GM23338 (cell line): ENCODE measurements around the gene SMARCC2. TPM values are rescaled to one million over a fixed set of nuclear protein-coding genes. Genes with fewer than 3 reads are reported as not detected.

Experiments used
- ATAC-seq: fragments of 200-7000 bp; cut with Tn5 transposase; 3 replicates; pipeline ENCODE4 v1.9.1; 2020
- DNase-seq: peaks from one replicate; pipeline ENCODE4 v3.0.0-alpha.2; 2015; ENCODE audit warnings: low spot score
- H2AFZ ChIP-seq: fragments of 200-600 bp; sonication (generic); 2 replicates; pipeline ENCODE4 v1.8.0; 2016; ENCODE audit warnings: antibody characterized with exemption, mild to moderate bottlenecking, moderate library complexity
- H3F3A ChIP-seq: fragments of 200-600 bp; sonication (generic); replicated peaks from 2 replicates; pipeline ENCODE4 v1.8.0; 2017; ENCODE audit warnings: antibody characterized with exemption, mixed run types, low read depth
- H3K27ac ChIP-seq: fragments of 200-600 bp; sonication (generic); 2 replicates; pipeline ENCODE4 v1.6.1; 2016; ENCODE audit warnings: low read depth
- H3K27me3 ChIP-seq: fragments of 200-600 bp; sonication (generic); 2 replicates; pipeline ENCODE4 v1.8.0; 2016; ENCODE audit warnings: mild to moderate bottlenecking, mixed run types, moderate library complexity; ENCODE audit not compliant: insufficient read depth
- H3K36me3 ChIP-seq: fragments of 200-600 bp; sonication (generic); 2 replicates; pipeline ENCODE4 v1.8.0; 2016; ENCODE audit warnings: mild to moderate bottlenecking; ENCODE audit not compliant: insufficient read depth
- H3K4me1 ChIP-seq: fragments of 200-600 bp; sonication (generic); 2 replicates; pipeline ENCODE4 v1.8.0; 2016; ENCODE audit warnings: mild to moderate bottlenecking, moderate library complexity; ENCODE audit not compliant: insufficient read depth
- H3K4me2 ChIP-seq: fragments of 200-600 bp; sonication (generic); 2 replicates; pipeline ENCODE4 v1.7.1; 2017; ENCODE audit warnings: mixed run types
- H3K4me3 ChIP-seq: fragments of 200-600 bp; sonication (generic); 2 replicates; pipeline ENCODE4 v1.6.1; 2016; ENCODE audit warnings: mixed run types
- H3K79me2 ChIP-seq: fragments of 200-600 bp; sonication (generic); replicated peaks from 2 replicates; pipeline ENCODE4 v1.8.0; 2017; ENCODE audit warnings: mild to moderate bottlenecking; ENCODE audit not compliant: insufficient read depth
- H3K9me2 ChIP-seq: fragments of 200-600 bp; sonication (generic); 2 replicates; pipeline ENCODE4 v1.8.0; 2017; ENCODE audit not compliant: insufficient read depth
- H4K20me1 ChIP-seq: fragments of 200-600 bp; sonication (generic); replicated peaks from 2 replicates; pipeline ENCODE4 v1.8.0; 2017; ENCODE audit warnings: mild to moderate bottlenecking; ENCODE audit not compliant: insufficient read depth
- H3K27ac Mint-ChIP-seq: 2 replicates; pipeline ENCODE4 v1.8.0; 2020; ENCODE audit warnings: inconsistent platforms, mild to moderate bottlenecking, moderate library complexity, mixed read lengths
- H3K27me3 Mint-ChIP-seq: 3 replicates; pipeline ENCODE4 v1.8.0; 2022; ENCODE audit warnings: low read depth, mild to moderate bottlenecking, moderate library complexity, mixed read lengths, inconsistent platforms; ENCODE audit not compliant: insufficient read depth, poor library complexity
- H3K36me3 Mint-ChIP-seq: 3 replicates; pipeline ENCODE4 v1.8.0; 2021; ENCODE audit warnings: low read depth, mild to moderate bottlenecking, inconsistent platforms, moderate library complexity, mixed read lengths
- H3K4me1 Mint-ChIP-seq: 3 replicates; pipeline ENCODE4 v1.8.0; 2020; ENCODE audit warnings: mild to moderate bottlenecking, inconsistent platforms, mixed read lengths
- H3K4me3 Mint-ChIP-seq: 3 replicates; pipeline ENCODE4 v1.8.0; 2021; ENCODE audit warnings: moderate library complexity, mild to moderate bottlenecking, inconsistent platforms, mixed read lengths
- H3K9me3 Mint-ChIP-seq: 3 replicates; pipeline ENCODE4 v1.8.0; 2020; ENCODE audit warnings: moderate library complexity, mild to moderate bottlenecking, inconsistent platforms, mixed read lengths
- CREB1 ChIP-seq: fragments of 250-450 bp; sonication (Bioruptor Pico); IDR thresholded peaks from 2 replicates; pipeline ENCODE4 v1.5.0; 2020; ENCODE audit warnings: low read depth, mild to moderate bottlenecking, moderate library complexity
- ETS1 ChIP-seq: IDR thresholded peaks from 2 replicates; pipeline ENCODE4 v1.6.1; 2016; ENCODE audit warnings: antibody characterized with exemption
- JUNB ChIP-seq: IDR thresholded peaks from one replicate; pipeline ENCODE4 v1.6.1; 2016; ENCODE audit warnings: antibody characterized with exemption; ENCODE audit not compliant: unreplicated experiment
- POLR2AphosphoS5 ChIP-seq: IDR thresholded peaks from 2 replicates; pipeline ENCODE4 v1.6.1; 2016; ENCODE audit warnings: antibody characterized with exemption, low read depth
- REST ChIP-seq: IDR thresholded peaks from one replicate; pipeline ENCODE4 v1.6.1; 2018; ENCODE audit warnings: antibody characterized with exemption; ENCODE audit not compliant: unreplicated experiment
- STAT1 ChIP-seq: IDR thresholded peaks from one replicate; pipeline ENCODE4 v1.6.1; 2016; ENCODE audit warnings: antibody characterized with exemption; ENCODE audit not compliant: unreplicated experiment
- ZNF114 ChIP-seq: fragments of 250-450 bp; sonication (Bioruptor Pico); IDR thresholded peaks from 2 replicates; pipeline ENCODE4 v1.5.0; 2020; ENCODE audit warnings: mild to moderate bottlenecking, moderate library complexity
- ZNF331 ChIP-seq: fragments of 250-450 bp; sonication (Bioruptor Pico); IDR thresholded peaks from 2 replicates; pipeline ENCODE4 v1.5.0; 2020; ENCODE audit warnings: low read depth, mild to moderate bottlenecking, moderate library complexity
- polyA plus RNA-seq: library from polyadenylated mRNA; unstranded; fragments of >200 nt; fragmentation: Nextera tagmentation; extraction: Ambion mirVana; gene quantifications from 2 replicates; pipeline ENCODE4 v1.2.1, GENCODE V29; 2016
- total RNA-seq: library from RNA; depleted of rRNA; stranded (reverse); fragments of >200 nt; shearing (Covaris generic); gene quantifications from 2 replicates; pipeline ENCODE4 v1.2.3, GENCODE V29; 2014
- TF ChIP-seq, protein P1 (sequence below): fragments of 250-450 bp; sonication (Bioruptor Pico); IDR thresholded peaks from 2 replicates; pipeline ENCODE4 v1.5.0; 2020; ENCODE audit warnings: mild to moderate bottlenecking, moderate library complexity
- TF ChIP-seq, protein P2 (sequence below), 2 experiments: fragments of 200-600 bp in 1 of 2; sonication (generic) in 1 of 2; conservative IDR thresholded peaks; 2 replicates each; pipeline versions ENCODE4 v1.5.1 to v1.6.1; 2016 to 2017; ENCODE audit warnings: antibody characterized with exemption in 2 of 2, low read depth in 2 of 2, mild to moderate bottlenecking in 2 of 2, moderate library complexity in 1 of 2

Gene SMARCC2
- total and polyA plus RNA-seq, 2 experiments from 2014 or later, result 40.4 to 68.3 TPM

- Histone ChIP-seq H3K36me3 (no peaks in the 10 kb centered on the region), H3F3A (0 out of 2 replicates have a peak, but pooled peaks cover 3% of the 10 kb centered on the region), H2AFZ (no peak overlapping the region), H3K79me2 (no peaks in the 10 kb centered on the region), H3K27ac (no peak overlapping the region), H3K4me2 (no peak overlapping the region), H3K27me3 (peaks cover 5% of the 10 kb centered on the region; the same call in 1 of the 2 replicates), H3K9me2 (no peaks in the 10 kb centered on the region), H3K4me1 (no peaks in the 10 kb centered on the region), H3K4me3 (no peak overlapping the region), H4K20me1 (no peaks in the 10 kb centered on the region)
- Mint-ChIP-seq H3K36me3 (peaks cover 5% of the 10 kb centered on the region; the same call in 1 of the 3 replicates), H3K4me3 (no peak overlapping the region), H3K27me3 (peaks cover 6% of the 10 kb centered on the region), H3K9me3 (no peaks in the 10 kb centered on the region), H3K27ac (no peak overlapping the region), H3K4me1 (peaks cover 10% of the 10 kb centered on the region; the same call in 2 of the 3 replicates)
- TF ChIP-seq JUNB, result no peak
- TF ChIP-seq ZNF331 (CRISPR knock-in tag), result no peak
- TF ChIP-seq, protein P1, sequence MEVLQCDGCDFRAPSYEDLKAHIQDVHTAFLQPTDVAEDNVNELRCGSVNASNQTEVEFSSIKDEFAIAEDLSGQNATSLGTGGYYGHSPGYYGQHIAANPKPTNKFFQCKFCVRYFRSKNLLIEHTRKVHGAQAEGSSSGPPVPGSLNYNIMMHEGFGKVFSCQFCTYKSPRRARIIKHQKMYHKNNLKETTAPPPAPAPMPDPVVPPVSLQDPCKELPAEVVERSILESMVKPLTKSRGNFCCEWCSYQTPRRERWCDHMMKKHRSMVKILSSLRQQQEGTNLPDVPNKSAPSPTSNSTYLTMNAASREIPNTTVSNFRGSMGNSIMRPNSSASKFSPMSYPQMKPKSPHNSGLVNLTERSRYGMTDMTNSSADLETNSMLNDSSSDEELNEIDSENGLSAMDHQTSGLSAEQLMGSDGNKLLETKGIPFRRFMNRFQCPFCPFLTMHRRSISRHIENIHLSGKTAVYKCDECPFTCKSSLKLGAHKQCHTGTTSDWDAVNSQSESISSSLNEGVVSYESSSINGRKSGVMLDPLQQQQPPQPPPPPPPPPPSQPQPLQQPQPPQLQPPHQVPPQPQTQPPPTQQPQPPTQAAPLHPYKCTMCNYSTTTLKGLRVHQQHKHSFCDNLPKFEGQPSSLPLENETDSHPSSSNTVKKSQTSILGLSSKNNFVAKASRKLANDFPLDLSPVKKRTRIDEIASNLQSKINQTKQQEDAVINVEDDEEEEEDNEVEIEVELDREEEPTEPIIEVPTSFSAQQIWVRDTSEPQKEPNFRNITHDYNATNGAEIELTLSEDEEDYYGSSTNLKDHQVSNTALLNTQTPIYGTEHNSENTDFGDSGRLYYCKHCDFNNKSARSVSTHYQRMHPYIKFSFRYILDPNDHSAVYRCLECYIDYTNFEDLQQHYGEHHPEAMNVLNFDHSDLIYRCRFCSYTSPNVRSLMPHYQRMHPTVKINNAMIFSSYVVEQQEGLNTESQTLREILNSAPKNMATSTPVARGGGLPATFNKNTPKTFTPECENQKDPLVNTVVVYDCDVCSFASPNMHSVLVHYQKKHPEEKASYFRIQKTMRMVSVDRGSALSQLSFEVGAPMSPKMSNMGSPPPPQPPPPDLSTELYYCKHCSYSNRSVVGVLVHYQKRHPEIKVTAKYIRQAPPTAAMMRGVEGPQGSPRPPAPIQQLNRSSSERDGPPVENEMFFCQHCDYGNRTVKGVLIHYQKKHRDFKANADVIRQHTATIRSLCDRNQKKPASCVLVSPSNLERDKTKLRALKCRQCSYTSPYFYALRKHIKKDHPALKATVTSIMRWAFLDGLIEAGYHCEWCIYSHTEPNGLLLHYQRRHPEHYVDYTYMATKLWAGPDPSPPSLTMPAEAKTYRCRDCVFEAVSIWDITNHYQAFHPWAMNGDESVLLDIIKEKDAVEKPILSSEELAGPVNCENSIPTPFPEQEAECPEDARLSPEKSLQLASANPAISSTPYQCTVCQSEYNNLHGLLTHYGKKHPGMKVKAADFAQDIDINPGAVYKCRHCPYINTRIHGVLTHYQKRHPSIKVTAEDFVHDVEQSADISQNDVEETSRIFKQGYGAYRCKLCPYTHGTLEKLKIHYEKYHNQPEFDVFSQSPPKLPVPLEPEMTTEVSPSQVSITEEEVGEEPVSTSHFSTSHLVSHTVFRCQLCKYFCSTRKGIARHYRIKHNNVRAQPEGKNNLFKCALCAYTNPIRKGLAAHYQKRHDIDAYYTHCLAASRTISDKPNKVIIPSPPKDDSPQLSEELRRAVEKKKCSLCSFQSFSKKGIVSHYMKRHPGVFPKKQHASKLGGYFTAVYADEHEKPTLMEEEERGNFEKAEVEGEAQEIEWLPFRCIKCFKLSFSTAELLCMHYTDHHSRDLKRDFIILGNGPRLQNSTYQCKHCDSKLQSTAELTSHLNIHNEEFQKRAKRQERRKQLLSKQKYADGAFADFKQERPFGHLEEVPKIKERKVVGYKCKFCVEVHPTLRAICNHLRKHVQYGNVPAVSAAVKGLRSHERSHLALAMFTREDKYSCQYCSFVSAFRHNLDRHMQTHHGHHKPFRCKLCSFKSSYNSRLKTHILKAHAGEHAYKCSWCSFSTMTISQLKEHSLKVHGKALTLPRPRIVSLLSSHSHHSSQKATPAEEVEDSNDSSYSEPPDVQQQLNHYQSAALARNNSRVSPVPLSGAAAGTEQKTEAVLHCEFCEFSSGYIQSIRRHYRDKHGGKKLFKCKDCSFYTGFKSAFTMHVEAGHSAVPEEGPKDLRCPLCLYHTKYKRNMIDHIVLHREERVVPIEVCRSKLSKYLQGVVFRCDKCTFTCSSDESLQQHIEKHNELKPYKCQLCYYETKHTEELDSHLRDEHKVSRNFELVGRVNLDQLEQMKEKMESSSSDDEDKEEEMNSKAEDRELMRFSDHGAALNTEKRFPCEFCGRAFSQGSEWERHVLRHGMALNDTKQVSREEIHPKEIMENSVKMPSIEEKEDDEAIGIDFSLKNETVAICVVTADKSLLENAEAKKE (CRISPR knock-in tag), result no peak
- TF ChIP-seq CREB1 (CRISPR knock-in tag), result no peak
- TF ChIP-seq, protein P2, sequence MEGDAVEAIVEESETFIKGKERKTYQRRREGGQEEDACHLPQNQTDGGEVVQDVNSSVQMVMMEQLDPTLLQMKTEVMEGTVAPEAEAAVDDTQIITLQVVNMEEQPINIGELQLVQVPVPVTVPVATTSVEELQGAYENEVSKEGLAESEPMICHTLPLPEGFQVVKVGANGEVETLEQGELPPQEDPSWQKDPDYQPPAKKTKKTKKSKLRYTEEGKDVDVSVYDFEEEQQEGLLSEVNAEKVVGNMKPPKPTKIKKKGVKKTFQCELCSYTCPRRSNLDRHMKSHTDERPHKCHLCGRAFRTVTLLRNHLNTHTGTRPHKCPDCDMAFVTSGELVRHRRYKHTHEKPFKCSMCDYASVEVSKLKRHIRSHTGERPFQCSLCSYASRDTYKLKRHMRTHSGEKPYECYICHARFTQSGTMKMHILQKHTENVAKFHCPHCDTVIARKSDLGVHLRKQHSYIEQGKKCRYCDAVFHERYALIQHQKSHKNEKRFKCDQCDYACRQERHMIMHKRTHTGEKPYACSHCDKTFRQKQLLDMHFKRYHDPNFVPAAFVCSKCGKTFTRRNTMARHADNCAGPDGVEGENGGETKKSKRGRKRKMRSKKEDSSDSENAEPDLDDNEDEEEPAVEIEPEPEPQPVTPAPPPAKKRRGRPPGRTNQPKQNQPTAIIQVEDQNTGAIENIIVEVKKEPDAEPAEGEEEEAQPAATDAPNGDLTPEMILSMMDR (conservative IDR thresholded peaks at IDR 0.05; ENCODE audit: low read depth in 2 of 2), result no peak
- TF ChIP-seq ETS1, result no peak
- TF ChIP-seq REST, result no peak
- no peak for TF ChIP-seq POLR2AphosphoS5
- TF ChIP-seq ZNF114 (CRISPR knock-in tag), result no peak
- TF ChIP-seq STAT1, result no peak
- no peak for DNase-seq
- no peak; the same call in 2 of the 3 replicates for ATAC-seq
Observed at GRCh38 chr12:56231184-56231582, 41.9 kb upstream of the SMARCC2 start.
